HG03521 (cell line): ENCODE results near the gene PODNL1.

Source experiments
- ATAC-seq: cut with Tn5 transposase; IDR thresholded peaks from one replicate; pipeline ENCODE4 v1.9.1; 2021; ENCODE audit warnings: mild to moderate bottlenecking, moderate library complexity; ENCODE audit not compliant: unreplicated experiment

PODNL1 gene

DNA sequence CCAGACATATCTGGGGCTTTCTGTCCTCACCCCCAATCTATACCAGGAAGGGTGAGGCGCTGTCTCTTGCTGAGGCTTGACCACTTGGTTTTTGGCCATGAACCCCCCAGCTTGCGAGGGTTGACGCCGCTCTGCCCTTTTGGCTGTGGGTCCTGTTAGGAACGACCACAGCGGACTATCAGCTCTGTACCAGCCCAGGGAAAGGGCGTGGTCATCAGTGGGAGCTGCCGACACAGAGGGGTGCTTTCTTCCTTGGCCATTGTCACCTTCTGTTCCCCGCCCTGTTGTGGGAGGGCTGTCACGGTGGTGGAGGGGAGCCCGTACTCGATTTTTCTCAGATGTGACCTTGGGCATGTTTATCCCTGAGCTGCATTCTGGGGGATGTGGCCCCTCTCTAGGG, 19.8 kb upstream of the PODNL1 start:
- ATAC-seq: no peak

DNA sequence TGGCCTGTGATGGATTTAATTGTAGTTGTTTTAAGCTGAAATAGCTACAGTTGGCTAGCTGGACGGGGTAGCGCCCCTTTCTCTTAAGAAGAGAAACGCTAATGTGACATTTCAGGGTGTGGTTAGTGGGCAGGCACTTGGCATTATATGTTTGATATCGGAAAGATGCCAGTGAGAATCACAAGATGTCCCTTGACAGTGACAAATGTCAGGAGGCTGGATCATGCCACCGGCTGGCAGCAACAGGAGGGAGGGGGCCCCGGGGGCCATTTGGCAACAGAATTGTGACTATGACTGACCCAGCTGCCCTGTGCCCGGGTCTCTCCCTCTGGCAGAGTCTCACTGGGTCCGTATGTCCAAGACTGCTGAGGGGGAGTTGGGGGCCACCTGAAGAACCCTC, 18.8 kb upstream of the PODNL1 start:
- ATAC-seq: no peak

DNA sequence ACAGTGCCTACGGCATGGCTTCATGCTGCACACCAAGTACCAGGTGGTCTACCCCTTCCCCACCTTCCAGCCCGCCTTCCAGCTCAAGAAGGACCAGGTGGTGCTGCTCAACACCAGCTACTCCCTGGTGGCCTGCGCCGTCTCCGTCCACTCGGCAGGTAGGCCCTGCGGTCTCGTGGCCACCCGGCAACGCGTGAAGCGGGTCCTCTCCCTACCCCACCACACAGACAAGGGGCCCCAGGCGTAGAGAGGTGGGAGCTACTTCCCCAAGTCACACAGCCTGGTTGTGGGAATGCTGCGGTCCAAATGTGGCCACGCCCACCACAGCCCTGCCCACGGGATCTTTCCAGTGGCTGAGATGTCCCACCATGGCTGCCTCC, 18.1 kb upstream of the PODNL1 start:
- no peak for ATAC-seq

GRCh38 chr19:13955662-13956364, 17.6 kb upstream of the PODNL1 start:
- no peak for ATAC-seq

GRCh38 chr19:13954185-13954584, 16.0 kb upstream of the PODNL1 start:
- ATAC-seq: no peak

- no peak for ATAC-seq
Observed at GRCh38 chr19:13952931-13953531, 14.8 kb upstream of the PODNL1 start.

DNA sequence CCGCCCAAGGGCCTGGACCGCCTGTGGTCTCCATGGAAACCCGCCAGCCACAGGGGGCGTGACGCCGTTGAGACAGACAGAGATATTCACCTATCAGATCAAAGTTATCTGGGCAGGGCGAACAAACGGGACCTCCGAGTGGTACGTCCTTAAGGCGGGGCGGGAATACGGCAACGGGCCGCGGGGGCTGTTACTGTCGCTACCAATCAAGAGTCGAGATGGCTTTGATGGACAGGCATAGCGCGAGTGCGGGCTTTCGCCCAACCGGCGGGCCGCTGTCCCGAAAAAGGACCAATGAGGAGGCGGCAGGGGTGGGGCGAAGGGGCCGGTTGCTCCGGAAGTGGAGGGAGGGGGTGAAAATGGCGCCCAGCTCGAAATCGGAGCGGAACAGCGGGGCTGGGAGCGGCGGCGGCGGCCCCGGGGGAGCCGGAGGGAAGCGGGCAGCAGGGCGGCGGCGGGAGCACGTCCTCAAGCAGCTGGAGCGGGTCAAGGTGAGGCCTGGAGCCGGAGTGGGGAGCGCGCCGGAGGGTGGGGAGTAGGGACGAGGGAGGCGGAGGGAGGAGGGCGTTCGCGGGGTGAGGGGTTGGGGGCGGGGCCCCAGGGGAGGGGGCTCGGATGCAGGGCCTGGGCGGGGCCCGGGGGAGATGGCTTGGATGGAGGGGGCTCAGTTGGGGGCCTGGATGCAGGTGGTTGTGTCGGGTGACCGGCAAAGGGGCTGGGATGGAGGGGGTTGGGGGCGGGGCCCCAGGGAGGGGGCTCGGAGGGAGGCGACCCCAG, 14.1 kb upstream of the PODNL1 start, which contains the start of gene DCAF15:
Gene DCAF15 (plus strand): TSS at position 356 of the 777 bp plus-strand sequence. CDS start 4 bp downstream, at position 360.
- peak; percentile 96 for ATAC-seq

DNA sequence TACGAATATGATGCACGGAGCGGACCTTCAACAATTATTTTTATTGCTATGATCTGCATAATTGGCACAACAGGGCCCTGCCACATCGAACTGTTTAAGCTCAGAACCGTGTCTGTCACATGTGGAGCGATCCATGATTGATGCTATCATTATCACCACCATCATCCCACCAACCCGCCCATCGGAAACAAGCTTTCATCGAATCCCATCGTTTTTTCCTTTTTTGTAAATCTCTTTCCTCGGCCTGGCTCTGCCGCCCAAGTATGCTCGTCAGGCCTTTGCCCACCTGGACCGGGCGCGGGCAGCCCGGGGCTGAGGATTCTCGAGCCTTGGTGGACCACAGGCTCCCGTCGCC, 13.6 kb upstream of the PODNL1 start:
- ATAC-seq: no peak

DNA sequence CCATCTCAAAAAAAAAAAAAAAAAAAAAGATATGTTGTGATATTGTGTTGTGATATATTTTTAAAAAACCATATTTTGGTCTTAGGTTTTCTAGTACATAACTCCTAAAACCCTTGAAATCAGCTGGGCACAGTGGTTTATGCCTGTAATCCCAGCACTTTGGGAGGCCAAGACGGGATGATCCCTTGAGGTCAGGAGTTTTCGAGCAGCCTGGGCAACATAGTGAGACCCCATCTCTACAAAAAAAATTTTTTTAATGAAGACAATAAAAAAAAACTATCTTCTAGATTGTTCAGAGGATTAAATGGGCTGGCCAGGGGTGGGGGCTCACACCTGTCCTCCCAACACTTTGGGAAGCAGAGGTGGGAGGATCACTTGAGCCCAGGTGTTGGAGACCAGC, 12.8 kb upstream of the PODNL1 start:
- no peak for ATAC-seq

DNA sequence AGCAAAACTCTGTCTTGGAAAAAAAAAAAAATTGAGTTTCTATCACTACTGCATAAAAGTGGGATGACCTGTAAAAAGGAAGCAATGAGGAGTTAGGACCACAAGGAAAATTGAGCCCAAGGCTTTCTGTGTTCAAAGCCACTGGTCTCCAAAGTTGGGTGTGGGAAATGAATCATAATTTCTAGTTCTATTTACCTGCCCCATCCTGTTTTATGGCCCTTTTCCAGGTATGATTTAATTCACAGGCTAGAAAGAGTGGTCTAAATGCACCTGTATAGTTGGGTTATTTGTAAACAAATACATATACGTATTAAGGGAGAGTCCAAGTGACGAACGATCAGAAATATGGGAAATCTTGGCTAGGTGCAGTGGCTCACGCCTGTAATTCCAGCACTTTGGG, 8.2 kb upstream of the PODNL1 start:
- ATAC-seq: no peak

- no peak for ATAC-seq
Observed at GRCh38 chr19:13942023-13942684, 3.9 kb upstream of the PODNL1 start.

DNA sequence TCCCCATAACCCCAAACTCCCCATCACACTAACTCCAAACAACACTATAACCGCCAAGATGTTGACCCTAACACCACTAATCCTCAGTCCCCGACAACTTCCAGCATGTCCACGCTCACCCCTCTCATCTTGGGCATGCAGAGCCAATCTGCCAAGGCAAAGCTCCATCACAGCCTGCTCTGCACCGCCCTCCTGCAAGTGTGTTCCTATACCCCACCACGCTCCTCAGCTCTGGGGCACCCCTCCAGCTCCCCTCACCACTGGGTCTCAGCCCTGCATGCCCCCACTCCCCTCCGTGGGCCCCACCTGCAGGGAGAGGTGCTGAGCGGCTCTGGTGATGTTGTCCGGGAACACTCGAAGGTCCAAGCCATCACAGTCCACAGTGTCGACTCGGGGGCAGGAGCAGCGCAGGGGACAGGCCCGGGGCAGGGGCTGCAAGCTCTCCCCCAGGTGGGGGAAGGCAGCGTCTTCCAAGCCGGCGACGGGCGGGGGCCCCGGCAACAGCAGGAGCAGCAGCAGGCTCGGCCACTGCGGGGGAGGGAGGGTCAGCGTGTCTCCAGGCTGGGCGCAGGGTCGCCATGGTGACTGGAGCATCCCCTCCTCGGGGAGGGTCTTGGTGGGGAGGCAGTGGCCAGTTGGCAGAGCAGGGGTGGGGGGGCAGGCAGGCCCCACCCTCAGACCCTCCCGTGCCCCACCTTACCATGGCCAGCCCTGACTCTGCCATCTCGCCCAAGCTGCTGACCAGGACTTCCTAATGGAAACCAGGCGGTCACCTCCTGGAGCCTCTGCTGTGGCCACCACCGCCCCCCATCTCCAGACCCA, 527 bp downstream of the PODNL1 start:
- no peak for ATAC-seq

GRCh38 chr19:13935765-13936510, 2.3 kb downstream of the PODNL1 start:
- no peak for ATAC-seq

DNA sequence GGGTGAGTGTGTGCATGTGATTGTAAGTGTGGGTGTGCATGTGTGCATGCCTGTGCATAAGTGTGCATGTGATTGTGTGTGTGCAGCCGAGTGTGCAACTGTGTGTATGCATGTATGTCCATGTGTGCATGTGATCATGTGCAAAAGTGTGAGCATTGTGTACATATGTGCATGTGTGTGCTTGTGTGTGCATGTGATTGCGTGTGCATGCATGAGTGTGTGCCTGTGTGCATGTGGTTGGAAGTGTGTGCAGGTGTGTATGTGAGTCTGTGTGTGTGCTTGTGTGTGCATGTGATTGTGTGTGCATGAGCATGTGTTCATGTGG, 3.5 kb downstream of the PODNL1 start:
- ATAC-seq: no peak

- no peak for ATAC-seq
Observed at GRCh38 chr19:13932911-13933393, 5.3 kb downstream of the PODNL1 start.

GRCh38 chr19:13932149-13932637, 6.0 kb downstream of the PODNL1 start:
- no peak for ATAC-seq

- ATAC-seq: no peak
Observed at GRCh38 chr19:13931391-13932148, 6.6 kb downstream of the PODNL1 start.

GRCh38 chr19:13930402-13930801, 7.8 kb downstream of the PODNL1 start:
- ATAC-seq: no peak

DNA sequence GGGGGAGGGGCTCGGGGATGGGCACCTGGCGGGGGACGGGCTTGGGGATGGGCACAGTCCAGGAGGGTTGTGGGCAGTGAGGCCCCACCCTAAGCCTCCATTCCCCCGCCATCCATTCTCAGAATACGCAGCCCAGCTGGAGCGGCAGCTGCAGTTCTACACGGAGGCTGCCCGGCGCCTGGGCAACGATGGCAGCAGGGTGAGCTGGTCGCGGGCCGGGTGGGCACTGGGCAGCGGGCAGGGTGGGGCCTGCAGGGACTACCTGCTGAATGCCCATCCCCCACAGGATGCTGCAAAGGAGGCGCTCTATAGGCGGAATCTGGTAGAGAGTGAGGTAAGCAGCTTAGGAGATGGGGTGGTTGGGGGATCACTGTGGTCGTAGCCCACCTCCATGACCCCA, 8.3 kb downstream of the PODNL1 start:
- ATAC-seq: no peak
